ENCODE data around the gene HOMER1. TPM values are rescaled to one million over a fixed set of nuclear protein-coding genes. Genes with fewer than 3 reads are reported as not detected.

HOMER1 gene
- total and polyA plus RNA-seq, 8 donors, result 4.2 to 14.0 (median 10.6) TPM

DNA sequence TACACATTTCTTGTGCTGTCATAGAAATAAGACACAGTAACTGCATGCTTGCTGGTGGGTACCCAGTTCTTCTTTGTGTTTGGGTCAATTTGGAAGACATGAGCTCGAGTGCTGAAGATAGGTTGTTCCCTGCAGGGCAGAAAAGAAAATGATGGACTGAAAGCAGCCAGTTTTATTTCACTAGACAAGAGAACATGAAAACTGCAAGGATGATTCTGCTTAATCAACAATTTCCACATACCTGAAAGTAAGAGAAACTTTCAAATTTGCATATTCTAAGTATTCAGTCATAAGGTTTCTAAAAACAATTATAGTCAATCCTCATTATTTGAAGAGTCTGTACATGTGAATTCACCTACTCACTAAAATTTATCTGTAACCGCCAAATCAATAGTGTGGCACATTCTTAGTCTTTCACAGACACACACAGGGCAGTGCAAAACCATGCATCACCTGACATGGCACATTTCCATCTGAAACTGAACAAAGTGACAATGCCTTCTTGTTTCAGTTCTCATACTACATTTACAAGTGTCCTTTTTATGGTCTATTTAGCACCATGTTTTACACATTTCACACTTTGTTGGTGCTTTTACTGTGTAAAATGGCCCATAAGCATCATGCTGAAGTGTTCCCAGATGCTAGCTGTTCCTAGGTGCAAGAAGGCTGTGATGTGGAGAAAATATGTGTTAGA, 56.9 kb downstream of the HOMER1 start:
- no peaks in the 10 kb centered on the region for H3K27me3 ChIP-seq
- H3K36me3 ChIP-seq, result no peaks in the 10 kb centered on the region
- no peaks in the 10 kb centered on the region for H3K4me1 ChIP-seq
- TF ChIP-seq, protein P1, sequence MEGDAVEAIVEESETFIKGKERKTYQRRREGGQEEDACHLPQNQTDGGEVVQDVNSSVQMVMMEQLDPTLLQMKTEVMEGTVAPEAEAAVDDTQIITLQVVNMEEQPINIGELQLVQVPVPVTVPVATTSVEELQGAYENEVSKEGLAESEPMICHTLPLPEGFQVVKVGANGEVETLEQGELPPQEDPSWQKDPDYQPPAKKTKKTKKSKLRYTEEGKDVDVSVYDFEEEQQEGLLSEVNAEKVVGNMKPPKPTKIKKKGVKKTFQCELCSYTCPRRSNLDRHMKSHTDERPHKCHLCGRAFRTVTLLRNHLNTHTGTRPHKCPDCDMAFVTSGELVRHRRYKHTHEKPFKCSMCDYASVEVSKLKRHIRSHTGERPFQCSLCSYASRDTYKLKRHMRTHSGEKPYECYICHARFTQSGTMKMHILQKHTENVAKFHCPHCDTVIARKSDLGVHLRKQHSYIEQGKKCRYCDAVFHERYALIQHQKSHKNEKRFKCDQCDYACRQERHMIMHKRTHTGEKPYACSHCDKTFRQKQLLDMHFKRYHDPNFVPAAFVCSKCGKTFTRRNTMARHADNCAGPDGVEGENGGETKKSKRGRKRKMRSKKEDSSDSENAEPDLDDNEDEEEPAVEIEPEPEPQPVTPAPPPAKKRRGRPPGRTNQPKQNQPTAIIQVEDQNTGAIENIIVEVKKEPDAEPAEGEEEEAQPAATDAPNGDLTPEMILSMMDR (IDR thresholded peaks at IDR 0.05), result no peak
- H3K4me3 ChIP-seq, result no peak overlapping the region
- DNase-seq (no peak), ATAC-seq (no peak)
- intact Hi-C loops (cut with DNase I), result loop anchor here in 1 of 2 donors (10.0 kb wide), 1 partner anchor 432 kb away; no protein-coding TSS in a partner anchor
- no peaks in the 10 kb centered on the region for H3K9me3 ChIP-seq
- H3K27ac ChIP-seq, result no peak overlapping the region

DNA sequence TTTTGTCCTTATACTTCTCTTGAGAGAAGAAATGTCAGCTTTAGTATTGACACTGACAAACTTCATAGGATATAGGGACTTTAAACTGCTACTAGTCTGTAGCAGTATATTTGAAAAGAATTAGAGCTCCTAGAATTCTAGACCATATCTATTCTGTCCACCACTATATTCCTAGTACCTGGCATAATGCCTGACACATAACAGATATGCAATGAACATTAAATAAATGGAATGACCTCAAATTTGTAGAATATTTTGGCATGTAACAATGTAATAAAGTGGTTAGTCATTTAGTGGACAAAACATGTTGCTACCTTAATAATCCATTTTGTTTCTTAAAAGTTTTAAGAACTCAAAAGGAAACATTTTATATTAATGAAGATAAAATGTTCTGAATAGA, 57.5 kb downstream of the HOMER1 start:
- Histone ChIP-seq H3K27ac (no peak overlapping the region), H3K36me3 (no peaks in the 10 kb centered on the region), H3K4me1 (no peaks in the 10 kb centered on the region), H3K27me3 (no peaks in the 10 kb centered on the region), H3K9me3 (no peaks in the 10 kb centered on the region), H3K4me3 (no peak overlapping the region)
- DNase-seq (no peak), ATAC-seq (no peak)
- TF ChIP-seq, protein P1 (IDR thresholded peaks at IDR 0.05), result no peak
- intact Hi-C loops (cut with DNase I), result loop anchor here in 1 of 2 donors (10.0 kb wide), 1 partner anchor 432 kb away; no protein-coding TSS in a partner anchor

DNA sequence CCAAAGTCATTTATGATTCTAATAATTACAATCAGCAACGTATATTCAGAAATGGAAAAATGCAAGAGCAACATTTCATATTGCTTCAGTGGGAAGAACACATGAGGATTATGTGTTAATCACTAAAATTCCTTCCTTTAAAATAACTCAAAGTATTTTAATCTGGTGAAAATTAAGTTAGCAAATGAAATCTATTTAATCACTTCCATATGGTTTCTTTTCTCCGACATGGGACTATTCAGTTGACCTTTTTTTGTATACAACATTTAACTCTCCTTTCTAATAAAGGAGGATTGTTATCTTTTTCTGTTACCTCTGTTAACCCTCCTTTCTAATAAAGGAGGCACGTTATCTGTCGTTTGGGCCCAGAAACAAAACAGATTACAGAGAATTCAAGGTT, 59.9 kb downstream of the HOMER1 start:
- no peak overlapping the region for H3K4me3 ChIP-seq
- ATAC-seq, result no peak
- DNase-seq, result no peak
- no peaks in the 10 kb centered on the region for H3K27me3 ChIP-seq
- TF ChIP-seq, protein P1 (IDR thresholded peaks at IDR 0.05), result no peak
- H3K36me3 ChIP-seq, result no peaks in the 10 kb centered on the region
- intact Hi-C loops (cut with DNase I), result loop anchor here in 1 of 2 donors (10.0 kb wide), 1 partner anchor 429 kb away; no protein-coding TSS in a partner anchor
- no peaks in the 10 kb centered on the region for H3K9me3 ChIP-seq
- H3K4me1 ChIP-seq, result no peaks in the 10 kb centered on the region
- H3K27ac ChIP-seq, result no peak overlapping the region

DNA sequence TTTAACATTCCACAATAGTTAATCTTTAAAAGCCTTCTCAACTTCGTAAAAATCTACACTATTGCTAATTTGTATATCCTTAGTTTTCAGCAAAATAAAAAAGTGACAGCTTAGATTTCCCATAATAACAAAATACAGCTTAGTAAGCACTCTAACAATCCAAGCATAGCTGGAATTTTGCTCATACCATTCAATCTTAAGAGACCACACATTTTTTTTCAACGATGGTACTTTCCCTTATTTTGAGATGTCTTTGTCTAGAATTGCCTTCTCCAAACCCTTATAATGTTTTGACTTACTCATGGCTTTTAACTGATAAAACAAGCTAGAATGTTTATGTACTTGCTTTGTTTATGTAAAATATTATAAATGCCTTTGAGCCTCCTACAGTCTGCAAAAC, 65.6 kb downstream of the HOMER1 start:
- Histone ChIP-seq H3K4me1 (no peaks in the 10 kb centered on the region), H3K9me3 (no peaks in the 10 kb centered on the region), H3K36me3 (no peaks in the 10 kb centered on the region), H3K27me3 (no peaks in the 10 kb centered on the region), H3K27ac (no peak overlapping the region), H3K4me3 (no peak overlapping the region)
- DNase-seq, result no peak
- TF ChIP-seq, protein P1 (IDR thresholded peaks at IDR 0.05), result no peak
- intact Hi-C loops (cut with DNase I), result no loop called here
- no peak for ATAC-seq

DNA sequence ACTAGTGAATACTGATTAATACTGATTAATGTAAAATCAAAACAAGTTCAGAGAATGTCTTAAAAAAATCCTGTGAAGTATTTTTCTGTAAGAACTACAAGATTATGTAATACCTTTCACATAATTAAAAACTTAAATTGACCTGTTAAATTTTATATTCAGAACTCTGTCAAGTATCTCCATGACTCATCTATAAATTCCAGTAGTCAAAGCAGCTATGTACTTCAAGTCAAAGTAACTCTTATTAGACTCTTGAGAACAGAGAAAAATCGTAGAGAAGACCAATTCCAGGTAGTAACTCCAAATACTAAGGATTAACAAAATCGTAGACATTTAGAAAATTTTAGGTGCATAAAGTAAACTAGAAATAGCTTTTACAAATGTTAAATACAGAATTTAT, 77.1 kb downstream of the HOMER1 start:
- intact Hi-C loops (cut with DNase I), result no loop called here
- no peaks in the 10 kb centered on the region for H3K4me1 ChIP-seq
- DNase-seq (no peak), ATAC-seq (peak; percentile 78)
- H3K27ac ChIP-seq, result no peak overlapping the region
- no peak overlapping the region for H3K4me3 ChIP-seq
- H3K9me3 ChIP-seq, result no peaks in the 10 kb centered on the region
- no peaks in the 10 kb centered on the region for H3K27me3 ChIP-seq
- no peaks in the 10 kb centered on the region for H3K36me3 ChIP-seq
- TF ChIP-seq, protein P1 (IDR thresholded peaks at IDR 0.05), result no peak
